Caco-2 (cell line): Measurements from ENCODE around the gene VPS33A. TPM values are rescaled to one million over a fixed set of nuclear protein-coding genes. Genes with fewer than 3 reads are reported as not detected.

Source experiments
- BruUV-seq: library from RNA; stranded (reverse); fragments of 400-500 nt; replicated peaks from 2 replicates; lab custom pipeline; 2021; lab: Mats Ljungman, UMichigan
- CTCF ChIA-PET: fragments of 300-600 bp; sonication (Branson Sonifier 250); formaldehyde crosslinking; loops from one replicate; lab custom pipeline; 2022; ENCODE audit warnings: antibody characterized with exemption; lab: Charles Lee
- POLR2A ChIA-PET: fragments of 300-600 bp; sonication (Branson Sonifier 250); formaldehyde crosslinking; loops from one replicate; lab custom pipeline; 2022; ENCODE audit warnings: antibody characterized with exemption; lab: Charles Lee
- DNase-seq, 2 experiments: peaks; one replicate each; pipeline versions ENCODE4 v3.0.0 to v3.0.0-alpha.2; 2020 to 2022
- H3K27me3 ChIP-seq: replicated peaks from 2 replicates; pipeline ENCODE4 v1.6.0; 2011; ENCODE audit warnings: low read length; ENCODE audit not compliant: control insufficient read depth, insufficient read depth
- H3K36me3 ChIP-seq: 2 replicates; pipeline ENCODE4 v1.5.1; 2011; ENCODE audit warnings: low read length; ENCODE audit not compliant: control insufficient read depth, insufficient read depth
- H3K4me1 ChIP-seq: fragments of 250-450 bp; sonication (Bioruptor Pico); 2 replicates; pipeline ENCODE4 v1.5.1; 2020; ENCODE audit warnings: mild to moderate bottlenecking
- H3K4me3 ChIP-seq: 2 replicates; pipeline ENCODE4 v1.5.1; 2011; ENCODE audit warnings: low read depth, mild to moderate bottlenecking, control low read depth, low read length
- H3K9me3 ChIP-seq: fragments of 250-450 bp; sonication (Bioruptor Pico); 2 replicates; pipeline ENCODE4 v1.5.1; 2020; ENCODE audit warnings: mild to moderate bottlenecking, moderate library complexity
- H3K27ac Mint-ChIP-seq: one replicate; pipeline ENCODE4 v1.8.0; 2022; ENCODE audit warnings: mixed read lengths; ENCODE audit not compliant: unreplicated experiment
- H3K27me3 Mint-ChIP-seq: one replicate; pipeline ENCODE4 v1.8.0; 2022; ENCODE audit warnings: mixed read lengths; ENCODE audit not compliant: insufficient read depth, unreplicated experiment
- H3K36me3 Mint-ChIP-seq: one replicate; pipeline ENCODE4 v1.8.0; 2022; ENCODE audit warnings: mild to moderate bottlenecking, mixed read lengths; ENCODE audit not compliant: insufficient read depth, unreplicated experiment
- H3K4me1 Mint-ChIP-seq: one replicate; pipeline ENCODE4 v1.8.0; 2022; ENCODE audit warnings: low read depth, mixed read lengths; ENCODE audit not compliant: unreplicated experiment
- H3K4me3 Mint-ChIP-seq: one replicate; pipeline ENCODE4 v1.8.0; 2022; ENCODE audit warnings: mild to moderate bottlenecking, moderate library complexity, mixed read lengths; ENCODE audit not compliant: unreplicated experiment
- H3K9me3 Mint-ChIP-seq: one replicate; pipeline ENCODE4 v1.8.0; 2022; ENCODE audit warnings: mixed read lengths; ENCODE audit not compliant: unreplicated experiment
- intact Hi-C: fragments of 100-400 bp; cut with micrococcal nuclease; formaldehyde crosslinking; loops from one replicate; pipeline ENCODE4 v1.10.0; 2022; ENCODE audit not compliant: unreplicated experiment
- total RNA-seq: library from RNA; stranded (reverse); gene quantifications from 2 replicates; pipeline ENCODE4 v1.2.3, GENCODE V29; 2022
- TF ChIP-seq, protein P1 (sequence below), 2 experiments: fragments of 200-600 bp in 1 of 2; IDR thresholded peaks; 1 replicate in 1 of 2; 2 replicates in 1 of 2; pipeline versions ENCODE4 v1.5.1 to v1.8.0; 2011 to 2022; ENCODE audit warnings: antibody characterized with exemption in 1 of 2, control low read depth in 1 of 2, inconsistent platforms in 1 of 2, low read depth in 1 of 2, low read length in 1 of 2, mild to moderate bottlenecking in 1 of 2, moderate library complexity in 1 of 2; ENCODE audit not compliant: insufficient read depth in 1 of 2, severe bottlenecking in 1 of 2, unreplicated experiment in 1 of 2

VPS33A gene
- total RNA-seq, 1 experiment from 2014 or later = 36.5 TPM

DNA sequence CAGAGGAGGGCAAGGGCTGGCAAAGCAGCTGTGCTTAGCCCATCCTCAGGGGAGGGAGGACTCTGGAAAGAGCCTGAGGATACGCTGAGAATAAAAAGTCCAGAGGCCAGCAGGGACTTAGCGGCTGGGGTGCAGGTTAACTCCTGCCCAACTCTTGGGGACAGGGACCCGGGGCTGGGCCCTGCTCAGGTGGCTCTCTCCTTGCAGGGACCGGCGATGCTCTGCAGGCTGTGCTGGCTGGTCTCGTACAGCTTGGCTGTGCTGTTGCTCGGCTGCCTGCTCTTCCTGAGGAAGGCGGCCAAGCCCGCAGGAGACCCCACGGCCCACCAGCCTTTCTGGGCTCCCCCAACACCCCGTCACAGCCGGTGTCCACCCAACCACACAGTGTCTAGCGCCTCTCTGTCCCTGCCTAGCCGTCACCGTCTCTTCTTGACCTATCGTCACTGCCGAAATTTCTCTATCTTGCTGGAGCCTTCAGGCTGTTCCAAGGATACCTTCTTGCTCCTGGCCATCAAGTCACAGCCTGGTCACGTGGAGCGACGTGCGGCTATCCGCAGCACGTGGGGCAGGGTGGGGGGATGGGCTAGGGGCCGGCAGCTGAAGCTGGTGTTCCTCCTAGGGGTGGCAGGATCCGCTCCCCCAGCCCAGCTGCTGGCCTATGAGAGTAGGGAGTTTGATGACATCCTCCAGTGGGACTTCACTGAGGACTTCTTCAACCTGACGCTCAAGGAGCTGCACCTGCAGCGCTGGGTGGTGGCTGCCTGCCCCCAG lies 60.0 kb downstream of the VPS33A start:
- no TSS peak for BruUV-seq
- H3K4me3 Mint-ChIP-seq = no peak overlapping the region
- intact Hi-C loops = no loop called here

DNA sequence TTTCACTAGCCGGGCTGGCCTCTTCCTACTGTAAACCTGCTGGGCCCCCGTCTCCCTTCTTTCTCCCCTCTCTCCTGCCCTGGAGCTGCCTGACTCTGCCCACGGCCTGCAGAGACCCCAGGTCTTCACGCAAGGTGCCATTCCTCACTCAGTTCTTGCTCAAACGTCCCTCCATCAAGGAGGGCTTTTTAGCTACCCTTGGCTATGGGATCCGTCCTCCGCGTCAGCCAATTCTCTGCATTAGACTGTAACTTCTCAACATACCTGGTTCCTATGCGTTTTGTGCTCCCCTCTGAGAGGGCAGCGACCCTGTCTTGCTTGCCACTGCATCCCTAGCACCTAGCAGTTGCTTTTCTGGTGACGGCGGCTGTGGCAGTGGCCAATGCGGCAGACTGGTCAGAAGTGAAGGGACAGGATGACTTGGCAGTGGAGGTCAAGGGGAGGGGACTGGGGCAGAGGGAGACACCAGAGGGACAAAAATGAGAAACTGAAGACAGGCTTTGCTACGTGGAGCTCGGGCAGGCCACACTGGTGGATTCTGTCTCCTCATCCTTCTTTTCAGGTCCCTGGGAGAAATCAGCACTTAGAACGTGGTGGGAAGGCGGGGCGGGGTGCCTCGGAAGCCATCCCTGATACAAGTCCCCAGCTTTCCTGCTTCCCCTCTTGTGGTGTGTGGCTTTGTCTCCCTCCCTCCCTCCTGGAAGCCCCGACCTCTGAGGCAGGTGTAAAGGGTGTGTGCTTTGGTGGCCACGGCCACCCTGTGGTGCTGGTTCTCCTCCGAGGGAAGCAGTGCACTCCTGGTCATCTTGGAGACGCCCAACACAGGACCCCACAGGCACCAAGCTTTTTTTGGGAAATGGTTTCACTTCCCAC lies 61.0 kb downstream of the VPS33A start:
- intact Hi-C loops = no loop called here
- H3K9me3 ChIP-seq = no peaks in the 10 kb centered on the region
- no peak for DNase-seq
- no peaks in the 10 kb centered on the region for H3K27me3 Mint-ChIP-seq
- TSS peak; percentile 24 for BruUV-seq
- H3K4me1 ChIP-seq = peaks cover 9% of the 10 kb centered on the region; the same call in 1 of the 2 replicates
- no peaks in the 10 kb centered on the region for H3K27me3 ChIP-seq
- ChIA-PET POLR2A (interaction anchor here (0.6 kb wide), 1 partner anchor 737 kb away, joined by 3 read pairs; no protein-coding TSS in a partner anchor), CTCF (interaction anchor here (1.1 kb wide), 1 partner anchor 151 kb away, joined by 5 read pairs; no protein-coding TSS in a partner anchor)
- H3K36me3 Mint-ChIP-seq = peaks cover 59% of the 10 kb centered on the region
- TF ChIP-seq, protein P1, sequence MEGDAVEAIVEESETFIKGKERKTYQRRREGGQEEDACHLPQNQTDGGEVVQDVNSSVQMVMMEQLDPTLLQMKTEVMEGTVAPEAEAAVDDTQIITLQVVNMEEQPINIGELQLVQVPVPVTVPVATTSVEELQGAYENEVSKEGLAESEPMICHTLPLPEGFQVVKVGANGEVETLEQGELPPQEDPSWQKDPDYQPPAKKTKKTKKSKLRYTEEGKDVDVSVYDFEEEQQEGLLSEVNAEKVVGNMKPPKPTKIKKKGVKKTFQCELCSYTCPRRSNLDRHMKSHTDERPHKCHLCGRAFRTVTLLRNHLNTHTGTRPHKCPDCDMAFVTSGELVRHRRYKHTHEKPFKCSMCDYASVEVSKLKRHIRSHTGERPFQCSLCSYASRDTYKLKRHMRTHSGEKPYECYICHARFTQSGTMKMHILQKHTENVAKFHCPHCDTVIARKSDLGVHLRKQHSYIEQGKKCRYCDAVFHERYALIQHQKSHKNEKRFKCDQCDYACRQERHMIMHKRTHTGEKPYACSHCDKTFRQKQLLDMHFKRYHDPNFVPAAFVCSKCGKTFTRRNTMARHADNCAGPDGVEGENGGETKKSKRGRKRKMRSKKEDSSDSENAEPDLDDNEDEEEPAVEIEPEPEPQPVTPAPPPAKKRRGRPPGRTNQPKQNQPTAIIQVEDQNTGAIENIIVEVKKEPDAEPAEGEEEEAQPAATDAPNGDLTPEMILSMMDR (IDR thresholded peaks at IDR 0.05; ENCODE audit: insufficient read depth in 1 of 2, low read depth in 1 of 2, low read length in 1 of 2, severe bottlenecking in 1 of 2, unreplicated experiment in 1 of 2) = no peak
- no peaks in the 10 kb centered on the region; the same call in 1 of the 2 replicates for H3K36me3 ChIP-seq
- H3K4me1 Mint-ChIP-seq = peaks cover 7% of the 10 kb centered on the region
- no peak overlapping the region for H3K4me3 ChIP-seq
- H3K9me3 Mint-ChIP-seq = no peaks in the 10 kb centered on the region
- peak overlapping the region; percentile 42 for H3K27ac Mint-ChIP-seq
- H3K4me3 Mint-ChIP-seq = peak overlapping the region; percentile 64

More for the DNA sequence above, 60.0 kb downstream of the VPS33A start:
- Histone ChIP-seq H3K4me3 (no peak overlapping the region), H3K36me3 (no peaks in the 10 kb centered on the region; the same call in 1 of the 2 replicates), H3K9me3 (no peaks in the 10 kb centered on the region), H3K4me1 (peaks cover 9% of the 10 kb centered on the region; the same call in 1 of the 2 replicates), H3K27me3 (no peaks in the 10 kb centered on the region)
- ChIA-PET CTCF (no interaction called here), POLR2A (no interaction called here)
- no peaks in the 10 kb centered on the region for H3K27me3 Mint-ChIP-seq
- peaks cover 7% of the 10 kb centered on the region for H3K4me1 Mint-ChIP-seq
- peaks cover 63% of the 10 kb centered on the region for H3K36me3 Mint-ChIP-seq
- no peak overlapping the region for H3K27ac Mint-ChIP-seq
- TF ChIP-seq, protein P1 (IDR thresholded peaks at IDR 0.05; ENCODE audit: insufficient read depth in 1 of 2, low read depth in 1 of 2, low read length in 1 of 2, severe bottlenecking in 1 of 2, unreplicated experiment in 1 of 2) = no peak
- DNase-seq = no peak
- H3K9me3 Mint-ChIP-seq = no peaks in the 10 kb centered on the region
